ACC112 (cell line): Measurements from ENCODE around the gene ALDH7A1.

Experiments used
- H2AFZ ChIP-seq: fragments of 200-600 bp; sonication (generic); one replicate; pipeline ENCODE4 v1.6.0; 2017; ENCODE audit warnings: antibody characterized with exemption, low read length; ENCODE audit not compliant: unreplicated experiment
- H3K27ac ChIP-seq: fragments of 200-600 bp; sonication (generic); 2 replicates; pipeline ENCODE4 v1.5.1; 2014; ENCODE audit warnings: low read depth, mild to moderate bottlenecking, antibody characterized with exemption, low read length, moderate library complexity
- H3K27me3 ChIP-seq: fragments of 200-600 bp; sonication (generic); 2 replicates; pipeline ENCODE4 v1.6.1; 2014; ENCODE audit warnings: mild to moderate bottlenecking, antibody characterized with exemption, low read length, moderate library complexity, mixed read lengths; ENCODE audit not compliant: insufficient read depth
- H3K36me3 ChIP-seq: fragments of 200-600 bp; sonication (generic); 2 replicates; pipeline ENCODE4 v1.6.1; 2016; ENCODE audit warnings: mild to moderate bottlenecking, antibody characterized with exemption, low read length, moderate library complexity, mixed read lengths; ENCODE audit not compliant: insufficient read depth
- H3K4me1 ChIP-seq: fragments of 200-600 bp; sonication (generic); one replicate; pipeline ENCODE4 v1.6.1; 2016; ENCODE audit warnings: low read length, mixed read lengths; ENCODE audit not compliant: insufficient read depth, unreplicated experiment, control insufficient read depth
- H3K4me3 ChIP-seq: fragments of 200-600 bp; sonication (generic); 2 replicates; pipeline ENCODE4 v1.5.1; 2014; ENCODE audit warnings: mild to moderate bottlenecking, low read depth, low read length
- H3K79me2 ChIP-seq: fragments of 200-600 bp; sonication (generic); one replicate; pipeline ENCODE4 v1.6.0; 2016; ENCODE audit warnings: low read length; ENCODE audit not compliant: control insufficient read depth, unreplicated experiment, insufficient read depth

Gene ALDH7A1

DNA sequence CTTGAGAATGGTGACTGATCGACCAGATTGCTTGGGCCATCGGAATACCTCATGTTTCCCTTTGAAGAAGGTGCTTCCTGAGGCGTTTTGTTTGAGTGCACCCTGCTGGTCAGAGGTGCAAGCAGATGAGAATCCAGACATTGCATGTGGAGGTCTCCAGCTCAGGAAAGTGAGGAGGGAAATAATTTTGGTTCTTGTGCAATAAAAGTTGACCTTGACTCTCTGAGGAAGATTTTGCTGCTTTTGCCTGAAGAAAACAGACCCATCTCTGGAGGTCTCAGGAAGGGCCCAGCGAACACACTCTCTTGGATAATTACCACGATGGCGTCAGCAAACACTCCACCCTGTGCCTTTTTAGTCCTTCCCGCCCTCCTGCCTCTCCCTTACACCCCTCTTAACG lies 102.1 kb downstream of the ALDH7A1 start:
- H3K79me2 ChIP-seq, result no peaks in the 10 kb centered on the region
- H3K27me3 ChIP-seq, result no peaks in the 10 kb centered on the region
- H3K4me1 ChIP-seq, result no peaks in the 10 kb centered on the region
- no peak overlapping the region for H3K4me3 ChIP-seq
- H3K36me3 ChIP-seq, result peaks cover 15% of the 10 kb centered on the region
- H2AFZ ChIP-seq, result no peak overlapping the region
- H3K27ac ChIP-seq, result no peak overlapping the region

GRCh38 chr5:126490167-126490940 lies 104.7 kb downstream of the ALDH7A1 start:
- no peak overlapping the region for H2AFZ ChIP-seq
- H3K4me1 ChIP-seq, result no peaks in the 10 kb centered on the region
- no peak overlapping the region for H3K4me3 ChIP-seq
- H3K79me2 ChIP-seq, result no peaks in the 10 kb centered on the region
- no peak overlapping the region for H3K27ac ChIP-seq
- no peaks in the 10 kb centered on the region for H3K27me3 ChIP-seq
- H3K36me3 ChIP-seq, result peaks cover 34% of the 10 kb centered on the region

DNA sequence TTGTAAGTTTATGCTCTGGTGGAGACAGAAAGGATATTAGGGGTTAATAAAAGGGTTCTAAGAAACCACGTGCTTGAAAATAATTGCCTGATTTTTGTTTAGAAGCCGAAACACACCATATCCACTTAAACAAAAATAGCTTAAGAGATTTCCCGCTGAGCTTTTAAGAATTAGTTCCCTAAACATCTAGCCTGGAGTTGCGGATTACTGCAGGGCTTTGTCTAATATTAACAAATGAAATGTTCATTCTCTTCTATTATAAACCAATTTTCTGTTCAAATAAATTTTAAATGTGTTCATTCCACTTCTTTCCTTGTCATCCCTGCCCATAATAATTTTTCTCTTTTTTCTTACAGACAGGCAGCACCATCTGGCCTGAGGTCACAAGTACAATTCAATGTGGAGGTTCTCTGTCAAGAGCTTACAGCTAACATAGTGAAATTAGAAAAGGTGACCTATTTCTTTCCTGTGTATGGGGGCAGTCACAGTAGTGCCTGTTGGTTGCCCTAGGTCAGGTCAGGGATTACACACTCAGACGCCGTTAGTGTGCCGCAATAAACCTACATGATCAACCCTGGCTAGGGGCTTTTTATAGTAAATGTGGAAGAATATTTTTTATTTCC lies 106.5 kb downstream of the ALDH7A1 start:
- no peak overlapping the region for H3K27ac ChIP-seq
- no peaks in the 10 kb centered on the region for H3K4me1 ChIP-seq
- no peak overlapping the region for H3K4me3 ChIP-seq
- no peaks in the 10 kb centered on the region for H3K27me3 ChIP-seq
- no peaks in the 10 kb centered on the region for H3K79me2 ChIP-seq
- peaks cover 42% of the 10 kb centered on the region for H3K36me3 ChIP-seq
- no peak overlapping the region for H2AFZ ChIP-seq

GRCh38 chr5:126487596-126487995 lies 107.4 kb downstream of the ALDH7A1 start:
- H3K27ac ChIP-seq, result no peak overlapping the region
- H2AFZ ChIP-seq, result no peak overlapping the region
- H3K79me2 ChIP-seq, result no peaks in the 10 kb centered on the region
- H3K36me3 ChIP-seq, result peaks cover 42% of the 10 kb centered on the region
- H3K27me3 ChIP-seq, result no peaks in the 10 kb centered on the region
- no peak overlapping the region for H3K4me3 ChIP-seq
- no peaks in the 10 kb centered on the region for H3K4me1 ChIP-seq

DNA sequence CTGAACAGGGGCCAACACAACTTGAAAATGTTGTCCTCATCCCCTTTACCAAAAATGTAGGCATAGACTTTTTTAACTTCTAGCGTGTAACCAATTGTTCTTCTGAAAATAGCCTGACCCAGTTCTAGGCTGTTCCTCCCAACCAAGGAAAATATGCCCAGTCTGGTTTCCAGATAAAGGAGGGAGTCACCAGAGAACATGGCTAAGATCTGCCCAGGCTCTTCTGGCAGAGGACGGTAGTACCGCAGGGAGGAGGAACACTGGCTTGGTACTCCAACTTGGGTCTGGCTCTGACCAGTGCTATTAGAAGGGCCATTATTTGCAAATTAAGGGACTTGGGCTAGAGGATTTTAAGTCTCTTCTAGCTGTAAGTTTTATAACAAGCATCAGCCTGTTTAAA lies 108.7 kb downstream of the ALDH7A1 start:
- Histone ChIP-seq H3K4me3 (no peak overlapping the region), H3K27me3 (no peaks in the 10 kb centered on the region), H2AFZ (no peak overlapping the region), H3K4me1 (peaks cover 3% of the 10 kb centered on the region), H3K79me2 (no peaks in the 10 kb centered on the region), H3K27ac (no peak overlapping the region), H3K36me3 (peaks cover 46% of the 10 kb centered on the region)

DNA sequence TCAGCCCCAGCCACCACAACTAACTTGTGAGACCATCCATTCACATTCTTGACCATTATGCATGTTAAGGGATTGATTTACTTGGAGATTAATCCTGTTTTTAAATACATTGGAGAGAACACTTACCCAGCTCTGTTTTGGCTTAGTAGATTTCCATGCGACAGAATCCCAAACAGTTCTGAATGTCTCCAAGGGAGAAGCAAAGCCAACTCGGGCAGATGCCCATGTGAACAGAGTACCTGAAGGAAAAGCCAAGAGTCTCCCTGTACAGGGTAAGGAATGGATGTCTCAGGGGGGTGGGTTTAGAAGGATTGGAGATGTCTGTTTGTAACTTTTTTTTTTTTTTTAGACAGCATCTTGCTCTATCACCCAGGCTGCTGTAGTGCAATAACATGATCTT lies 110.8 kb downstream of the ALDH7A1 start:
- Histone ChIP-seq H3K4me1 (peaks cover 3% of the 10 kb centered on the region), H2AFZ (no peak overlapping the region), H3K36me3 (peaks cover 58% of the 10 kb centered on the region), H3K27ac (no peak overlapping the region), H3K27me3 (no peaks in the 10 kb centered on the region), H3K4me3 (no peak overlapping the region), H3K79me2 (no peaks in the 10 kb centered on the region)

DNA sequence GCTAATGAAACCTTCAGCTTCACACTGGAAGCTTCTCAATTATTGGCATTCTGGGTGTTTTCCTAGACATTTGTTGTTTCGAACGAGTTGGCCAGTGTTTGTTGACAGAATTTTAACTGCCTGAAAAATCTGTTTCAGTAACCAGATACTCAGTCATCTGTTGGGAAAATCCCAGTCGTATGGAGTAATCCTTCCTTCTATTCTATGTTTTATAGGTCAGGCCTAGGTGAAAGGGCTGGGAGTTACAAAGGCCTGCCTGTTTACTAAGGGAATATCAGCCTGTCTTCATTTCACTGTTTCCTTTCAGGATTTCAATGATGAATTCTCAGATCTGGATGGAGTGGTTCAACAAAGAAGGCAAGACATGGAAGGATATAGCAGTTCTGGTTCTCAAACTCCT lies 111.9 kb downstream of the ALDH7A1 start:
- Histone ChIP-seq H3K27ac (peak overlapping the region; percentile 11; the same call in 1 of the 2 replicates), H3K4me3 (no peak overlapping the region), H3K36me3 (peaks cover 52% of the 10 kb centered on the region), H2AFZ (no peak overlapping the region), H3K27me3 (no peaks in the 10 kb centered on the region), H3K4me1 (peaks cover 3% of the 10 kb centered on the region), H3K79me2 (no peaks in the 10 kb centered on the region)

DNA sequence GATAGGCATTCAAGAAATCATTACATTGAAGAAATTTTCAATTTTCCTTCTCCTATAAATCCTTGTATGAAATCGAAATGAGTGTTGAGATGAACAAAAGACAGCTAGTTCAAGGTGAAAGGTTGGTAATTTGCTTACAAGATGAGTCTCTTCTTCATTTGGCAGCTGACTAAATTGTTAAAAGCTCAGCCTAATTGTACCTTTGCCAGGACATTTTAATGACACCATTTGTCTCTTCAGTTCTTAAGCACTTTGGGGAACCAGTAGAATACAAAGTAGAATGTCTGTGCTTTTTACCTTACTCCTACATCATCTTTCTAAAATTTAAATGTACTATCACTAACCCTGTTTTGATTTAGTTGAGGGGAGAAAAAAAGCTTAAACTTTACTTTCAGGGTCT lies 112.4 kb downstream of the ALDH7A1 start:
- Histone ChIP-seq H3K27ac (no peak overlapping the region), H3K36me3 (peaks cover 46% of the 10 kb centered on the region), H2AFZ (no peak overlapping the region)

GRCh38 chr5:126481243-126481642 lies 113.8 kb downstream of the ALDH7A1 start:
- H2AFZ ChIP-seq, result no peak overlapping the region
- no peak overlapping the region for H3K27ac ChIP-seq
- no peaks in the 10 kb centered on the region for H3K27me3 ChIP-seq
- H3K4me3 ChIP-seq, result no peak overlapping the region
- peaks cover 3% of the 10 kb centered on the region for H3K4me1 ChIP-seq
- H3K36me3 ChIP-seq, result peaks cover 35% of the 10 kb centered on the region
- H3K79me2 ChIP-seq, result no peaks in the 10 kb centered on the region

More for the DNA sequence above, 112.4 kb downstream of the ALDH7A1 start:
- Histone ChIP-seq H3K27me3 (no peaks in the 10 kb centered on the region), H3K79me2 (no peaks in the 10 kb centered on the region), H3K4me3 (no peak overlapping the region), H3K4me1 (peaks cover 3% of the 10 kb centered on the region)
